IPS-18c (cell line): Measurements from ENCODE around the gene ZNF628.
A peak's percentile ranks its signal among the peaks of the same experiment; 100 is the strongest.
"Not testable (repeated sequence)": the region's sequence is repeated elsewhere in the genome, so short reads cannot be mapped to it uniquely, and the experiment has no call there.

Experiments
- H3K4me3 ChIP-seq: 2 replicates; pipeline ENCODE4 v1.7.0; 2013; ENCODE audit warnings: low read depth, mild to moderate bottlenecking, low read length, moderate library complexity; ENCODE audit not compliant: insufficient read depth
- H3K9me3 ChIP-seq: one replicate; pipeline ENCODE4 v1.6.1; 2013; ENCODE audit warnings: mild to moderate bottlenecking, low read length, moderate library complexity; ENCODE audit not compliant: control insufficient read depth, insufficient read depth

The ZNF628 gene

GRCh38 chr19:55488986-55489710 lies 12.7 kb downstream of the ZNF628 start:
- Histone ChIP-seq H3K4me3 (peak overlapping the region; percentile 24; the same call in 1 of the 2 replicates), H3K9me3 (no peaks in the 10 kb centered on the region)

- H3K9me3 ChIP-seq = no peaks in the 10 kb centered on the region
- H3K4me3 ChIP-seq = no peak overlapping the region; the same call in 1 of the 2 replicates
Measured at GRCh38 chr19:55489711-55490477, 13.5 kb downstream of the ZNF628 start.

GRCh38 chr19:55490478-55491432 lies 14.3 kb downstream of the ZNF628 start:
- H3K9me3 ChIP-seq = no peaks in the 10 kb centered on the region
- no peak overlapping the region for H3K4me3 ChIP-seq

- Histone ChIP-seq H3K9me3 (no peaks in the 10 kb centered on the region), H3K4me3 (no peak overlapping the region)
Measured at GRCh38 chr19:55491546-55492360, 15.3 kb downstream of the ZNF628 start.

- Histone ChIP-seq H3K4me3 (no peak overlapping the region), H3K9me3 (no peaks in the 10 kb centered on the region)
Measured at GRCh38 chr19:55492362-55492944, 16.0 kb downstream of the ZNF628 start.

GRCh38 chr19:55493052-55493644 lies 16.7 kb downstream of the ZNF628 start:
- Histone ChIP-seq H3K9me3 (no peaks in the 10 kb centered on the region), H3K4me3 (no peak overlapping the region)

- no peak overlapping the region for H3K4me3 ChIP-seq
- no peaks in the 10 kb centered on the region for H3K9me3 ChIP-seq
Measured at GRCh38 chr19:55493645-55494171, 17.3 kb downstream of the ZNF628 start.

- Histone ChIP-seq H3K4me3 (no peak overlapping the region), H3K9me3 (no peaks in the 10 kb centered on the region)
Measured at GRCh38 chr19:55494172-55494761, 17.9 kb downstream of the ZNF628 start.

GRCh38 chr19:55495646-55496349 lies 19.4 kb downstream of the ZNF628 start:
- no peaks in the 10 kb centered on the region for H3K9me3 ChIP-seq
- no peak overlapping the region for H3K4me3 ChIP-seq

- not testable (repeated sequence) for H3K4me3 ChIP-seq, H3K9me3 ChIP-seq
Measured at GRCh38 chr19:55496820-55497219, 20.4 kb downstream of the ZNF628 start.

- H3K4me3 ChIP-seq = no peak overlapping the region
- H3K9me3 ChIP-seq = no peaks in the 10 kb centered on the region
Measured at GRCh38 chr19:55497763-55498162, 21.3 kb downstream of the ZNF628 start.

GRCh38 chr19:55498246-55498840 lies 21.9 kb downstream of the ZNF628 start:
- Histone ChIP-seq H3K4me3 (no peak overlapping the region), H3K9me3 (peaks cover 4% of the 10 kb centered on the region)

- H3K9me3 ChIP-seq = peaks cover 7% of the 10 kb centered on the region
- no peak overlapping the region for H3K4me3 ChIP-seq
Measured at GRCh38 chr19:55500368-55500952, 24.0 kb downstream of the ZNF628 start.

- Histone ChIP-seq H3K4me3 (no peak overlapping the region), H3K9me3 (peaks cover 7% of the 10 kb centered on the region)
Measured at GRCh38 chr19:55502197-55502952, 26.0 kb downstream of the ZNF628 start.
